HepG2 (cell line): ENCODE measurements around the gene NSMCE4A.

Experiments
- EZH2 ChIP-seq: conservative IDR thresholded peaks from 2 replicates; pipeline ENCODE4 v1.6.1; 2012; ENCODE audit warnings: mild to moderate bottlenecking, low read depth, low read length, moderate library complexity
- GLI4 ChIP-seq: sonication (generic); formaldehyde crosslinking; IDR thresholded peaks from 2 replicates; pipeline ENCODE4 v1.5.1; 2020; ENCODE audit warnings: missing genetic modification reagents, mild to moderate bottlenecking, moderate library complexity, borderline replicate concordance
- MEIS2 ChIP-seq: sonication (generic); formaldehyde crosslinking; IDR thresholded peaks from 2 replicates; pipeline ENCODE4 v1.9.0; 2021; ENCODE audit warnings: mild to moderate bottlenecking, missing genetic modification reagents
- PHB2 ChIP-seq: fragments of 450-650 bp; IDR thresholded peaks from 2 replicates; pipeline ENCODE4 v1.6.1; 2018; ENCODE audit not compliant: partially characterized antibody
- SOX6 ChIP-seq, 2 experiments: fragments of 450-650 bp in 1 of 2; sonication (generic) in 1 of 2; formaldehyde crosslinking in 1 of 2; IDR thresholded peaks; 2 replicates each; pipeline versions ENCODE4 v1.4.0 to v1.6.1; 2017 to 2020; ENCODE audit warnings: antibody characterized with exemption in 1 of 2, mild to moderate bottlenecking in 1 of 2, missing genetic modification reagents in 1 of 2
- TCF7L2 ChIP-seq: IDR thresholded peaks from 2 replicates; pipeline ENCODE4 v1.6.1; 2011; ENCODE audit warnings: mild to moderate bottlenecking, low read depth, low read length, moderate library complexity

DNA sequence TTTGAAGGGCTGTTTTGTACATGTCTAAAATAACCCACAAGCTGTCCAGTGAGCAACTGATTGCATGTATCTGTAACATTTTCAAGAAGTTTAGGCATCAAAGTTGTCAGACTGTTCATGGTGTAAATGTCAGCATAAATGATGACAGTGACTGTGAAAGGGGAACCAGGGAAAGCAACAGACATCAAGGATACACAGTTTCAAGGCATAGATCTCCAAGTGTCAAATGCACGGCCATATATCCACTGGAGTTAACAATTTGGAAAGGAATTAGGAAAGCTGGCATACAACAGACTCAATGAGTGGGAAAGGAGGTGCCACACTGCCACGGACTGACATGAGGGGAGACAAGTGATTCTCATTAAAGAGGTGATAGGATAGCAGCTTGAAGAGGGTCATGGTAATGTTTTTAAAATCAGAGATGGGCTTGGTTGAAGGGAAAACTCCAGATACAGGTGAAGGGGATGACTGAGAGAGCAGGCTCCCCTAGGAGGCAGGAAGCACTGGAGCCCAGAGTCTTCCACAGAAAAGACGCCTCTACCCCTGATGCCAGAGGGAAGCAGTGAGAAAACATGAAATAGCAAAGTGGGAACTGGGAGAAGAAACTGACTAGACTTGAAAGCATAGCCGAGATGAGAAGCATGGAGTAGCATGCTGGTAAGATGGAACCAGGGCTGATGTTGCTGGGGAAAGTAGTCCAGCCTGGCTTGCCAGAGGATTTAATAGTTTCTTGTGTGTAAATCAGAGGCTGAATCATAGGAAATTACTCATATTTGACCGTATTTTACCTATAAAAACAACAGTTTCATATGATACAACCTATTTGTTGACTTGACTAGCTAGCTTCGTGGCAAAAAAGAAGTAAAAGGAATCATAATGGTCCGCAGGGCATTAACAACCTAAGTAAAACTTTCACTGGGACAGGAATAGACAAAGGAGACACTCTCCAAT is 18.6 kb downstream of the NSMCE4A start:
- TF ChIP-seq TCF7L2 (no peak), MEIS2 (CRISPR knock-in tag) (no peak), PHB2 (no peak), GLI4 (CRISPR knock-in tag) (no peak), EZH2 (no peak), SOX6 (IDR thresholded peaks at IDR 0.05) (no peak), SOX6 (CRISPR knock-in tag; IDR thresholded peaks at IDR 0.05) (no peak)
